Fibroblast of skin of abdomen (primary cell): ENCODE results near the gene GDF2. TPM values are rescaled to one million over a fixed set of nuclear protein-coding genes. Genes with fewer than 3 reads are reported as not detected.

Experiments used
- DNase-seq: peaks from one replicate; pipeline ENCODE4 v3.0.0-alpha.2; 2013
- polyA plus RNA-seq, 2 experiments: library from polyadenylated mRNA; unstranded; fragments of 120-200 nt; gene quantifications; one replicate each; pipeline ENCODE4 v1.2.1, GENCODE V29; 2013; ENCODE audit not compliant: insufficient read length in 2 of 2

Gene GDF2
- polyA plus RNA-seq (2013, experiment 1 of 2; ENCODE audit: insufficient read length): not detected
- not detected for polyA plus RNA-seq (2013, experiment 2 of 2; ENCODE audit: insufficient read length)

DNA sequence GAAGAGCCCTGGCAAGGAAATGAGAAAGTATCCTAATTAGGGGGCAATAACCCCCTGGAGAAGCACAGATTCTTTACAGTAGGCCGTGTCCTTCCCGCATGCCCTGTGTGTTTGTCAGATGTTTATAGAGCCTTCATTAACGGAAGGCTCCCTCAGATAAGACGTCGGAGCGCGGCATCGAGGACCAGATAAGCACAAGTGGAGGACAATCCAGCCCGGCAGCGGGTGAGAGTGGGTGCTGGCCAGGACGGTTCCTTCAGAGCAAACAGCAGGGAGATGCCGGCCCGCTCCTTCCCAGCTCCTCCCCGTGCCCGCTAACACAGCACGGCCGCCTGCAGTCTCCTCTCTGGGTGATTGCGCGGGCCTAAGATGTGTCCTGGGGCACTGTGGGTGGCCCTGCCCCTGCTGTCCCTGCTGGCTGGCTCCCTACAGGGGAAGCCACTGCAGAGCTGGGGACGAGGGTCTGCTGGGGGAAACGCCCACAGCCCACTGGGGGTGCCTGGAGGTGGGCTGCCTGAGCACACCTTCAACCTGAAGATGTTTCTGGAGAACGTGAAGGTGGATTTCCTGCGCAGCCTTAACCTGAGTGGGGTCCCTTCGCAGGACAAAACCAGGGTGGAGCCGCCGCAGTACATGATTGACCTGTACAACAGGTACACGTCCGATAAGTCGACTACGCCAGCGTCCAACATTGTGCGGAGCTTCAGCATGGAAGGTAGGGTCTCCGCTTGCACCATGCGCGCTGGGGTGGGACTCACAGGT is at the start of gene GDF2:
GDF2 (plus strand) TSS at position 155 of the 762 bp plus-strand sequence; CDS start at position 370, 215 bp downstream.
- no peak for DNase-seq

DNA sequence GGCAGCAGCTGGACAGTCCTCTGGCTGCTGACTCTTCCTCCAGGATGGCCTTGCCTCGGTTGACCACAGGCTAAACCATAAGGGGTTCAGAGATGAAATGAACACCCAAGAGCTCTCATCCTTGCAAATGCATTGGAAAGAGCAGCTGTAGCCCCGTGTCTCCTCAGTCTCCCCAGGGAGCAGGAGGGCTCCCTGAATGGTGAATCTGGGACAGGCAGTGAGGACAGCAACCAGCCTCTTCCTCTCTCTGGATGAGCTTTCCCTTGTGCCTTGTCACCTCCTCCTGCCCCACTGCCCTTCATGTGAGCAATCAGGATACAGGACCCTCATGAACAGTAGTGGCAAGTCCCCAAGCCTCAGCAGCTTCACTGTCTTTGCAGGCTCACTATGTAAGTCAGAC is 46.2 kb upstream of the GDF2 start:
- no peak for DNase-seq

DNA sequence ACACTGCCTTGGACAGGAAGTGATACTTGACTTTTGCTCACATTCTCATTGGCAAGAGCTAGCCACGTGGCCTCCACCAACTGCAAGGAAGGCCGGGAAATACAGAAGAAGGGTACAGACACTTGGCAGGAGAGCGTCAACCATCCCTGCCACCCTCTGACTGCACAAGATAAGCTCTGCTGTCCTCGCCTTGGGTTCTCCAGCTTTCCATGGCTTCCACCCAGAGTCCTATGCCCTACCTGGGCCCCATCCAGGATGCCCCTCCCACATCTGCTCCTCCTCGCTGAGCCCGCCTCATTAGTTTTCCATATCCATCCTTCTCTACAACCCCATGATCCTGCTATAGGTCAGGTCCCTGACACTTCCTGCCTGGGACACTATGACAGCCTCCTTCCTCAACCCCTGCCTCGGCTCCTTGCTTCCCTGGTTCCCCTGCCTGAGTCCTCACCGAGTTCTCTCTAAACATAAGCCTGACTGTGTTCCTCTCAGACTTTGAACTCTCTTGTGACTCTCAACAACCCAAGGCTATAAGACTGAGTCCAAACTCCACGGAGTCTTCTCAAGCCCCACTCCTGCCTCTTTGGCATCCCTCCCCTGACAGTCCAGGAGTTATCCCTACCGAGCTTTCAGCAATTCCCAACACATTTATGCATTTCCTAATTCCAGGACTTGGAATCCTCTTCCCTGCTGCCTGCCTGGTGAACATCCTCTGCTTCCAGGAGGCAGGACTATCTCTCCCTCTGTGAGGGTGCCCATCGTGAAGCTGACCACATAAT is 45.5 kb upstream of the GDF2 start:
- DNase-seq: no peak

DNA sequence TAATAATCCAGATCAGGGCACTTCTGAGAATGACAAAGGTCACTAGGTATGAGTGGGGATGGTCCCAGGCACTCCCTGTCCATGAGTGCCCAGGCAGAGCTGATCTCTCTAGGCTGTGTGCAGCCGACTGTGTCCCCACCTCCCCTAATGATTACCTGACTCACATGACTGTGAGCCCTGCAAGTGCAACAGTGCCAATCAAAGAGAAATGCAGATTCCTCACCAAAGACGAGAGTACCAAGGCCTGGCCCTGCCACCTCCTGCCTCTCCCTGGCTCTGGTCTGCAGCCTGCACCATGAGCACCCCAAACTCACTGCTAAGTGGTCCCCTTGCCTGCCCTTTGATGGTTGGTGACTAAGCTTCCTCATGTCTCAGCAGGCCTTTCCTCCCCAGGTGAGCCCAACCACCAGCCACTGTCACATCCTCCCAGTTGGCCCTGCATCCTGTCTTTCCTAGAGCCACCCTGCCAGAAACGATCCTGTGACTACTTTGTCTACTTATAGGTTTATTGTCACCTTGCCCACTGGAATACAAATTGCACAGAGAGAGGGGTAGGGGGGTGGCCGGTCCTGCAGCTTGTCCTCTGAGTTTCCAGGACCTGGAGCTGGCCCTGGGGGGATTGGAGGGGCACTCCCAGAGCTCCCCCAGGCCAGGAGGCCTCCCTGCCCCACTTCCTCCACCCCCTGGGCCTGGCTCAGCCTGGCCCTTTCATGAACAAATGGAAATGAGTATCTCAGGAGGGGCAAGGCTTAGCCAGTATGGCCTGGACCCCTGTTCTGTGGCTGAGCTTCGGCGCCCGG is 44.7 kb upstream of the GDF2 start:
- DNase-seq: no peak

DNA sequence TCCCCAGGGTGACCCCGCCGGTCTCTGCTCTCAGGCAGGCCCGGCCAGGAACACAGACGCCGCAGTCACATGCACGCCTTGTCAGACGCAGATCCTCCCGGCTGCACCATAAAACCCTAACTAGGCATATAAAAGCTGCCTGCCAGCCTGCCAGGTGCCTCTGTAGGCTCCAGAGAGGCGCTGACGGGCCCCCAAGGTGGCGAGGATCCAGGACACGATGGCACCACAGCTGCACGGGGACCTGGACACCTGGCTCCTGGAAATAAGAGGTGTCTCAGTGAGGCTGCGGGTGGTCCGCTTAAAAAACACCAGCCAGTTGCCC is 44.1 kb upstream of the GDF2 start:
- DNase-seq: no peak

DNA sequence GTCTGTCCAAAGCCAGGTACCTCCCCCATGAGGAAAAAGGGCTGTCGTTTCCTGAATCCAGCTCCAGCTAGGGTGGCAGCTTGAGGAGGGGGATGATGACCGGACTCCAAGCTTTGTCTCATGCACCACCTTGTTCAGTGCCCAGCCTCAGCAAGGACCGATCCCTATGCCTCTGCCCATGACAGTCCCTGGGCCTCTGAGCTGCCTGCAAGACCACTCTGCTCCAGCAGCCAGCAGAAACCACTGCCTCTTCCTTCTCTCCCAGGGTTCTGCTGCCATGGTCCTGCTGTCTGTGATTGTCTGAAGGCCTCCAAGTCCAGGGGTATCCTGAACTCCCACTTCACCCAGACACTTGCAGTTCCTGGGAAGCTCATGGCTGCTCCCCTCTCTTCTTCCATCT is 43.5 kb upstream of the GDF2 start:
- no peak for DNase-seq

DNA sequence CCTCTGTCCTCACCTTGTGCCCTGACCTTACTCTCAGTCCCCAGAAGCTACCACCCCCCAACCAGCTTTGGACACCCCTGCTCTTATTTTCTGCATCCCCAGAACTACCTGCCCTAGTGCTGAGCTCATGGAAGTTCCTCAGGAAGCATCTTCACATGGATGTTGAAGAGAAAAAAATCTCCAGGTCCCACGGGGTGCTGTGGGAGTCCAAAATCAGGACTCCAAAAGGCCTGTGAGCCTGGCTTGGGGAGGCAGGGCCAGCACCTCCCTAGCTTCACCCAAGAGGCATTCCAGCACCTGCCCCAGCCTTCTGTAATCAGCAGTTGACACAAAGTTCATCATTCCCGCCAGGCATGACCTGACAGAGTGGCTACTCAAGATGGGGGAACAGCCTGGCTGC is 43.0 kb upstream of the GDF2 start:
- DNase-seq: no peak

DNA sequence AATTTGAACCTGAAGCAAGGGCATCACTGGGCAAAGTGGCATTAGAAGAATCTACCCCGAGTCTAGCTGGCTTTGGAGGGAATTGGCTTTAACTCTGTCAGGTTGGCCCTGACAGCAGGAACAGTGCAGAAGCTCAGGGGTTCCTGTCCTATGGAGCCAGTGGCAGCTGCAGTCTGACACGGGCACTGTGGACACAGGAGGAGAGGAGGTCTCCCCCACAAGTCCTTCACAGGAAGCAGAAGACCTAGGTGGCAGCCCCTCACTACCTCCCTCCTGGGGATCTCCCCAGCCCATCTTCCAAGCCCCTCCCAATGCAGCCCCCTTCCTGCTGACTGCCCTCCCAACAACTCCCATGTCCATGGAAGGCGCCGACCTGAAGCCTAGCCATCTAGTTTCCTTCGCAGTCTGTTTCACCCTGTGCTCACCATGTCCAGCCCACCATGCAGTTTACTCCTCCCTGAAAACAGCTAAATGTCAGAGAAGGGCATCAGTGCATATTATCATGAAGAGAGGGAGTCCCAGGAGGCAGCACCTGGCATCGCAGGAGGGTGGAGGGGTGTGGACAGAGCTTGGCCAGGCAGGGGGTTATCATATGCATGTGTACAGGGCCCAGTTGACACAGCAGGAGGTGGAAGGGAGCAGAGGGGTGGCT is 40.1 kb upstream of the GDF2 start:
- DNase-seq: no peak

DNA sequence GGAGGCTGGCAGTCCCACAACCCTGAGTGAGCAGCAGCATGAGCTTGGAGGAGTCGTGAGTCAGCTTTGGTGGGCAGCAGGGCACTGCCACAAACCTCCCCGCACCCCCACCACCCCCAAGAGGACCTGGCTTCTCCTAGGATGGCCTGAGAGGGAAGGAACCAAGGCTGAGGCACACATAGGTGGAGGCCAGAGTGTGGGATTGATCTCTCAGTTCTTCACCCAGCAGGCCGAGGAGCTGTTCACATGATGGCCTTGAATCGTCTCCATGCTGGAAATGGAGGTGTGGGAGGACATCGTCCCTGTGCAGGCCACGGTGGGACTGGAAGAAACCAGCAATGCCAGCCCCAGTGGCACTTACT is 39.6 kb upstream of the GDF2 start:
- no peak for DNase-seq

DNA sequence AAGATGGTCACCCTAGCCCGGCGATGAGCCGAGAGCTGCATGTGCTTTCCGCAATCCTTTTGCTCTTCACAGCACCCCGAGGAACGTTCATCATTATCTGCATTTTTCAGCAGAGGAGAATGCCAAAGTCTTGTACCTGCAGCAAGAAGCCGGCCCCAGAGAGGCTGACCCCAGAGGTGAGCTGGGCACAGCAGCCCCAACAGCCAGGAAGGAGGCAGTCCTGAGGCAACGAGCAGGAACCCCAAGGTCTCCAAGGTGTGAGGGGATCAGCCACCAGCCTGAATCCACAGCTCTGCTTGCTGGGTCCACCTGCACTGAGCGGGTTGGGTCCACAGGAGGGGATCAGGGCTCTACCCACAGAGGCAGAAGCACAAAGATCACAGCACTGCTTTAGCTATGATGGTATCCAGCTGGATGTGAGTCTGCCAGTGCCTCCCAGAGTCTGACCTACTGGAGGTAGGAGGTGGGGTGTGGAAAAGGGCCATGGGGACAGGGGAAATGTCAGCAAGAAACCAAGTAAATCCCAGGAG is 39.1 kb upstream of the GDF2 start:
- DNase-seq: no peak

DNA sequence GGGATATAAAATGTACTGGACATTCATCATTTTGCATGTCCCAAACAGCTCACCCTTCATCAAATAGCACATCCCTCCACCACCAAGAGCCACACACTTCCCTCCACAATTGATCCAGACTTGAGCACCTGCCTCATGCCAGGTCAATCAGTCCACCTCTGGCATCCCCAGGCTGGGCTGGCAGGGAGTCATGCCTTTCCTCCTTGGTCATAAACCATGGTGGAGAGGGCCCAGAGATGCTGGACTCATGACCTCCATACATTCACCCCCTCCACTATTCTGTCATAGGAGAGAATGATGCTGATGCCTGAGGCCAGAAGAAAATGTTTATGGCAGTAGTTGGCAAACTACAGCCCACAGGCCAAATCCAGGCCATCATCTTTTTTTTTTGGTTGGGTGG is 38.4 kb upstream of the GDF2 start:
- DNase-seq: no peak

DNA sequence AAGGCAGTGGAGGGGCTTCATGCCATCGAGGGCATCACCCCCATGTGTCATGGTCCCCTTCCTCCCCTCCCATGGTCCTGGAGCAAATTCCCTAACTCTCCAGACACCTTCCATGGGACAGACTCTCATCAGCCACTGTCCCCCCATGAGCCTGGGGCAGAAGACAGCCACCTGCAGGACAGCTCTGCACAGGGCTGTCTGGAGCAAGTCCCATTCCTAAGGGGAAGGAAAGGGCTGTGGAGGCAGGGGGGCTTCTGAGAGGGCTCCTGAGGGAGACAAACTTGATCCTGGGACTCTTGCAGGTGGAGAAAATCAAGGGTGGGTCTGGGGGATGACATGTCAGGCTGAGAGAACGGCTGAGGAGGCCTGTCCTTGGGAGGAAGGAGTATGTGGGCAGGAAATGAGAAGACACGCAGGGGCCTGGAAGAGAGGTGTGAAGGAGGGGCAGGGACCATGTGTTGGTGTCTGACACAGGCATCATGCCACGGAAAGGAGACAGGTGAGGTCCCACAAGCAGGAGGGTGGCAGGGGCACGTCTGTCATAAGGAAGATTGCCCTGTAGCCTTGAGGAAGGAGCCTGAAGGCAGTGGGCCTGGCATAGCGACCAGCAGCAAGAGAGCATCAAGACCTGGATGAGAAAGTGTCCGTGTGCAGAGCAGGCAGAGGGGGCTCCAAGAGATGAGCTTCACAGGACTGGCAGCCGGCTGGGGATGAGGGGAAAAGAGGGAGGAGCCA is 36.7 kb upstream of the GDF2 start:
- DNase-seq: no peak

DNA sequence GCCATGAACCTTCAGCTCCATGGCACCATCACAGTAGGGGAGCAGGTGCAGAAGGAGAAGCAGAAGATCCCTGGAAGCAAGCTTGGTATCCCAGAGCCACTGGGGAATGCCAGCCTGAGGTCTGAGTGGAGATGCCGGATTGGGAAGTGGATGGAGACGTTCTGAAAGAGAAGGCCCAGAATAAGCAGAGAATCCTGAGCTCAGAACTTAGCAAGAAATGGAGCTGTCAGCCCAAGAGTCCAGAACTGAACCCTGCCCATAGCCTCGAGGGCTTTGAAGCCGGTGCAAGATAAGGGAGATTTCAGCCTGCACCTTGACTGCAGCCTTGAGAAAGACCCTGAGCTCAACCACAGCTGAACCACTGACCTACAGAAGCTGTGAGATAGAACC is 36.1 kb upstream of the GDF2 start:
- DNase-seq: no peak

DNA sequence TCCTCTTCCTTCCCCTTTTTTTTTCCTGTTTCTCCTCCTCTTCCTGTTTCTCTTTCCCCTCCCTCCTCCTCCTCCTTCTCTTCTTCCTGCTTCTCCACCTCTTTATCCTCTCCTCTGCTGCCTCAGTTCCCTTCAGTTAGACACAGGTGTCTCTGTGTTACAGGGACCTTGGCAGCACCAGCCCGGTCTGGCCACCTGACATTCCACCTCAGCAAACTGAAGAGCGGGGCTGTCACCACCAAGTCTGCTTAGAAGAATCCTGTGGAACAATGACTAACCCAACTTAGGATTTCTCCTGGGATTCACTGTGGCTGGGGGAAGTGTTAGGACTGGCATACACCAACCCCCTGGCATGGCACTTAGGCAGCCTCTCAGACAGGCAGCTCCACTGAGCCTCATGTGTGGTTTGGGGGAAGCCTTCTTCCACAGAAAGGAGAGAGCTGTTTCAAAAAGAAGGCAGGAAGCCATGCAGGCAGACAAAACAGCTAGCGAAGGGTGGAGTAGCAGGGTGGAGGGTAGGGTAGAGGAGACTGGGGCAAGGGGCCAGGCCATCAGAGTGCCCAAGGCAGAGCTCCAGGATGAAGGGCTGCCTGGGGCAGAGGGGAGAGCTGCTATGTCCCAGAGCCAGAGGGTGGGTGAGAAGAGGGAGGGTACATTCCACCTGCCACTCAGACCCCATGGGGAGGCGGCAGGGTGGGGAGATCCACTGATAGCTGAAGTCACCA is 35.5 kb upstream of the GDF2 start:
- DNase-seq: no peak

DNA sequence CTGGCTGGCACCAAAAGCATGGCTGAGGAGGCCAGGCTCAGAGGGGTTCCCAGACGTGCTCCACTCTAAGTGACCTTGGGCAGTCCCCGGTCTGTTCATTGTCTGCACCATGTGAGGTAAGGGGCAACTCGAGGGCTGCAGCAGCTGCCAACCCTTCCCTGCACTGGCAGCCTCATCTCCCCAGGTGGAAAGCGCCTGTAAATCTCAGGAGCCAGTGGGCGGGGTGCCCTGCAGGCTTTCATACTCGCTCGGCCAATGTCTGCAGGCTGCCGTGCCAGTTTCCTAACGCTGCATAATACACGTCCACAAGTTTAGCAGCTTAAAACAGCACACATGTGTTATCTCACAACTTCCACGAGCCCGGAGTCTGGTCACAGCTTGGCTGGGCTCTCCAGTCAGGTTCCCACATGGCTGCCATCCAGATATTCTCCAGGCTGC is 34.9 kb upstream of the GDF2 start:
- no peak for DNase-seq

DNA sequence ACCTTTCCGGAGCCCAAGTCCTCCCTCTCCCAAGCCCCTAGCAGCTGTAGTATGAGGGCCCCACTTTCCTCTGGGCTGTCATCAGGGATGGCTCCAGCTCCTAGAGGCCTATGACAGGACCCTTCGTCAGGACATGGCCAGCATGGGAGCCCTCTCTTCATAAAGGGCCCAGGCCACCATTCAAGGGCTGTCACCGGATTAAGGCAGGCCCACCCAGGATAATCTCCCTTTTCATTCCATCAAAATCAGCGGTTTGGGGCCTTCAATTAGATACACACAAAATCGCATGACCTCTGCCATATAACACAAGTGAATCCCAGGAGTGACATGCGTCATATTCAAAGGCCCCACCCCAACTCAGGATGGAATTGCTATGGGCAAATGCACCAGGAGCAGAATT is 34.4 kb upstream of the GDF2 start:
- DNase-seq: no peak

DNA sequence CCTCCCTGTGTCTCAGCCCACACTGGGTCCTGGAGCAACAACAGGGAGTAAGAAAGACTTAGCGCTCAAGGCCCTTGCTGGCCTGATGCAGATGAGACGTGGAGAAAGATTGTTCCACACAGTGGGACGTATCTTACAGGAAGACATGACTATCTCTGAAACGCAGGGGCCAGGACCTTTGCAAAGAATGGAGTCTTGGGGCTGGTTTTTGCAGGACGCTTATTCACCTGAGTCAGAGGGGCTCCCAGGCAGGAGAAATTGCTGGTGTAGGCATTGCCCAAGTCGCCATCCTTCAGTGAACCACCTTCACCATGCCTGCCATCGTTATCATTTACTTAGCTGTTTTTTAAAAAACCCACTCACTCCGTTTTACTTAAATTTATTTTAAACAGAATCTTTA is 34.0 kb upstream of the GDF2 start:
- no peak for DNase-seq

DNA sequence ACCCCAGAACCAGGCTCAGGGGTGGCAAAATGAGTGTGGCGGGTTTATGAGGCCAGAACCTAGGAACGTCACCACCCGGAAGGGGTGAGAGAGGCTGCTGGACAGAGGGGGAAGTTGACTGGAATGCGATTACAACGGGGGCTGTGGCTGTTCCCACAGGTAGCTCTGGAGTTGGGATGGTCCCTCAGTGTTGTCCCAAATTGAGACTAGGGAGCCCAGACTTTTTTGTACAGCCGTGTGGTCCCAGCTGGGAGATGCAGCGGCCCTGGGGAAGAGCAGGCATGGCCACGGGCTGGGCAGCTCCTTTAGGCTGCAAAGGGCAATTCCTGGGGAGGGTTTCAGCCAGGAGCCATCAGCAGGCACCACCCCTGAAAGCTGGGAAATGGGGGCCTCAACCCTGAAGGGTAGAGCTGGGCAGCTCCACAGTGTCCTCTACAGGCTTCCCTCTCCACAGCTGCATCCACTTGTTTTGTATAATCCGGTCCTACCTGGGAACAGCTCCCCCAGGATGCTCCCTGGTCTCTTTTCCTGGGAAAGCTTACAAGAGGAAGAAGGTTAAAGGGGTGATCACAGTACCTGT is 33.2 kb upstream of the GDF2 start:
- no peak for DNase-seq

DNA sequence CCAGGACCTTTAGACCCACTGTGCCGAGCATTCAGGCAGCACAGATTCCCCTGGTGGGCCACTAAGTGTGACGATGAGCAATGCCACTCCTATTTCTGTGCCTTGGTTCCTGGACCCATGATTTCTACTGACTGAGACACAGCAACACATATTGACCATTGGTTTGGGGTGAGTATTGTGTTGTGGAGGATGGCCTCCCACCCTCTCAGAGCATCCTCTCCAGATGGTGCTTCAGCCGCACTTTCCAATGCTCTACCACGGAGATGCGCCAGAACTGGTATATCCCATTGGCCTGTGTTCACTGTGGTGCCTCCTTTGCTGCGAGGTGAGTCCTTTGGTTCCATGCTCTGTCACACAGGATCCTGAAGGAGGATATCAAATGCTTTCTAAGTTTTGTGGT is 32.3 kb upstream of the GDF2 start:
- DNase-seq: no peak

DNA sequence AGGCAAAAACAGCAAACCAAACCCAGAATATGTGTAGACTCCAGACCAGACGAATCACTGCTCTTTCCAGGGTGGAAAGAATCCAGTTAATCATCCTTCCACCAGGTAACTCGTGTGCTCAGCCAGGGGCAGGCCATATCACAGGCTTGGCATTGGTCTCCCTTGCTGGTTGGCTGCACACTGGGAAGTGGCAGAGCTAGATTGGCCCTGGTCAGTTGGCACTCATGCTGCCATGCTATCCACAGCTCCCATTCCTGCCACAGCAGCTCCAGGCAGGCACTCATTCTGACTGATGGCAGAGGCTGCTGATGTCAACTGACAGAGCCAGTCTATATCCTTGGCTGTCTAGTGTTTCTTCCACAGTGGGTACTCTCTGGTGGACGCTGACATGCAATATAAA is 31.9 kb upstream of the GDF2 start:
- no peak for DNase-seq

DNA sequence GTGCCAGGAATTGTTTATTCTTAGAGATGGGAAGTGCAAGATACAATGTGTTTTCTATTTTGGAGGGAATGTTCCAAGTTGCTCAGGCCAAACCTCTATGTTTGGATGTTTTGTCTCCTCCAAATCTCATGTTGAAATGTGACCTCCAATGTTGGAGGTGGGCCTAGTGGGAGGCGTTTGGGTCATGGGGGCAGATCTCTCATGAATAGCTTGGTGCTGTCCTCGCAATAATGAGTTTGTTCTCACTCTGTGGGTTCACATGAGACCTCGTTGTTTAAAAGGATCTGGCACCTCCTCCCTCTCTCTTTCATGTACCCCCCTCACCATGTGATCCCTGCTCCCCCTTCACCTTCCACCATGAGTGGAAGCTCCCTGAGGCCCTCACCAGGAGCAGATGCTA is 30.6 kb upstream of the GDF2 start:
- no peak for DNase-seq
